SK-N-SH (cell line): Measurements from ENCODE around the gene SCAPER. TPM values are rescaled to one million over a fixed set of nuclear protein-coding genes. Genes with fewer than 3 reads are reported as not detected.

Experiments
- CTCF ChIA-PET: fragments of 300-600, 350-600 bp; formaldehyde crosslinking; extraction: SDS; loops from one replicate; lab custom pipeline; 2021; lab: Yijun Ruan, JAX
- POLR2A ChIA-PET: fragments of 350-600 bp; sonication (Branson Sonifier 250); formaldehyde crosslinking; extraction: SDS; loops from one replicate; lab custom pipeline; 2020; ENCODE audit warnings: antibody characterized with exemption, inconsistent platforms; lab: Yijun Ruan, JAX
- DNase-seq: peaks from one replicate; pipeline ENCODE4 v3.0.0; 2012
- H2AFZ ChIP-seq: fragments of 200-600 bp; sonication (generic); 2 replicates; pipeline ENCODE4 v1.8.1; 2016; ENCODE audit warnings: antibody characterized with exemption, mild to moderate bottlenecking, low read depth
- H3F3A ChIP-seq: fragments of 200-600 bp; sonication (generic); replicated peaks from 2 replicates; pipeline ENCODE3; 2016; ENCODE audit warnings: antibody characterized with exemption, mild to moderate bottlenecking; ENCODE audit not compliant: insufficient read depth
- H3K27ac ChIP-seq, 2 experiments: fragments of 200-500 bp in 1 of 2; fragments of 200-600 bp in 1 of 2; sonication (Bioruptor generic) in 1 of 2; sonication (generic), shearing (Covaris generic) in 1 of 2; 2 replicates each; pipeline versions ENCODE4 v1.5.1 to v1.6.1; 2014 to 2016; ENCODE audit warnings: low read depth in 2 of 2, inconsistent platforms in 1 of 2, low read length in 1 of 2, mild to moderate bottlenecking in 1 of 2, mixed read lengths in 1 of 2
- H3K27me3 ChIP-seq: fragments of 200-600 bp; sonication (generic), shearing (Covaris generic); 2 replicates; pipeline ENCODE4 v1.6.1; 2016; ENCODE audit warnings: mixed run types; ENCODE audit not compliant: insufficient read depth
- H3K36me3 ChIP-seq, 2 experiments: fragments of 200-500 bp in 1 of 2; fragments of 200-600 bp in 1 of 2; sonication (Bioruptor generic) in 1 of 2; sonication (generic) in 1 of 2; replicated peaks in 1 of 2; 2 replicates each; pipeline versions ENCODE3 to v1.5.1; 2014 to 2016; ENCODE audit warnings: low read length in 1 of 2, mild to moderate bottlenecking in 1 of 2; ENCODE audit not compliant: insufficient read depth in 2 of 2, control insufficient read depth in 1 of 2
- H3K4me1 ChIP-seq, 2 experiments: fragments of 200-500 bp in 1 of 2; fragments of 200-600 bp in 1 of 2; sonication (Bioruptor generic) in 1 of 2; sonication (generic), shearing (Covaris generic) in 1 of 2; 2 replicates each; pipeline versions ENCODE4 v1.5.1 to v1.6.1; 2014 to 2016; ENCODE audit warnings: low read depth in 1 of 2, low read length in 1 of 2, mixed run types in 1 of 2; ENCODE audit not compliant: insufficient read depth in 2 of 2, control insufficient read depth in 1 of 2
- H3K4me2 ChIP-seq: fragments of 200-600 bp; sonication (generic), shearing (Covaris generic); 2 replicates; pipeline ENCODE4 v1.6.1; 2017; ENCODE audit warnings: mixed run types
- H3K4me3 ChIP-seq, 2 experiments: fragments of 200-500 bp in 1 of 2; fragments of 200-600 bp in 1 of 2; sonication (Bioruptor generic) in 1 of 2; sonication (generic), shearing (Covaris generic) in 1 of 2; 2 replicates each; pipeline versions ENCODE4 v1.5.1 to v1.8.1; 2014 to 2016; ENCODE audit warnings: low read depth in 2 of 2, inconsistent platforms in 1 of 2, low read length in 1 of 2, mild to moderate bottlenecking in 1 of 2, mixed read lengths in 1 of 2, moderate library complexity in 1 of 2
- H3K79me2 ChIP-seq: fragments of 200-600 bp; sonication (generic); 2 replicates; pipeline ENCODE4 v1.8.1; 2017; ENCODE audit warnings: mild to moderate bottlenecking; ENCODE audit not compliant: insufficient read depth
- H3K9ac ChIP-seq: fragments of 200-600 bp; sonication (generic); 2 replicates; pipeline ENCODE4 v1.6.1; 2017; ENCODE audit warnings: mixed run types
- H3K9me2 ChIP-seq: fragments of 200-600 bp; sonication (generic); 2 replicates; pipeline ENCODE4 v1.6.1; 2017; ENCODE audit warnings: mixed run types
- H3K9me3 ChIP-seq: fragments of 200-600 bp; sonication (generic); 2 replicates; pipeline ENCODE4 v1.6.1; 2017; ENCODE audit warnings: mixed run types, mild to moderate bottlenecking, moderate library complexity
- H4K20me1 ChIP-seq: fragments of 200-600 bp; sonication (generic); 2 replicates; pipeline ENCODE4 v1.6.1; 2017; ENCODE audit warnings: mild to moderate bottlenecking, mixed run types; ENCODE audit not compliant: insufficient read depth
- FOXM1 ChIP-seq: IDR thresholded peaks from 2 replicates; pipeline ENCODE4 v1.4.0; 2012; ENCODE audit warnings: low read depth, mild to moderate bottlenecking
- POLR2AphosphoS5 ChIP-seq: IDR thresholded peaks from 2 replicates; pipeline ENCODE4 v1.6.1; 2012; ENCODE audit warnings: low read depth, low read length
- SMC3 ChIP-seq: IDR thresholded peaks from 2 replicates; pipeline ENCODE4 v1.6.1; 2012; ENCODE audit warnings: low read depth, low read length, improper control_type of control experiment
- YY1 ChIP-seq: IDR thresholded peaks from 2 replicates; pipeline ENCODE4 v1.4.0; 2012; ENCODE audit warnings: low read depth, mild to moderate bottlenecking
- WGBS: methylation state at CpG from one replicate; pipeline ENCODE4 v1.1.6; 2017; ENCODE audit warnings: low lambda C conversion rate; 5-methylcytosine and 5-hydroxymethylcytosine counted together
- polyA plus RNA-seq, 3 experiments: library from polyadenylated mRNA; depleted of rRNA; stranded (reverse); fragments of >200 nt; gene quantifications; 2 replicates each; pipeline ENCODE4 v1.2.3, GENCODE V29; 2012
- TF ChIP-seq, protein P1 (sequence below): IDR thresholded peaks from 2 replicates; pipeline ENCODE4; 2012
- TF ChIP-seq, protein P2 (sequence below): fragments of 200-600 bp; sonication (generic); IDR thresholded peaks from 2 replicates; pipeline ENCODE4 v1.6.1; 2017; ENCODE audit warnings: antibody characterized with exemption, mild to moderate bottlenecking, moderate library complexity

SCAPER gene
- polyA plus RNA-seq, 1 of the 3 experiments (the other 2 are of a cell fraction) = 1.8 TPM

DNA sequence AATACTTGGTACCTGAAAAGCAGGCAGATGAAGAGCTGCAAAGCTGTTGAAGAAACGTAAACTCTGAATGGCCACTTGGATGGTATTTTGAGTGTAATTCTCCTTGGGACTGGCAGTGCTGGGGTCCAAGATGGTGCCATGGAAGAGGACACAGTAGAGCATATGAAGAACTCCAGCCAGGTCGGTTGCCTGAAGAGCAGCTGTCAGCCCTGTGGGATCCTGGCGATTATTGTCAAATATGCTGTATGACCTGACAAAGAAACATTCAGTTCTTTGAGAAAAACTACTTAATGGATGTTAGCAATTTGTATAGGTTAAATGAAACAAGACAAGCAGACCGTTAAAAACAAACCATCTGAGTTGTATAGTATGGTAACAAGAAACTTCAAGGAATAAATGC is 523.8 kb downstream of the SCAPER start:
- Histone ChIP-seq H2AFZ (no peak overlapping the region), H3K4me1 (peaks cover 7 to 13% of the 10 kb centered on the region in 2 experiments; a peak in 2 of 4 replicates), H4K20me1 (no peaks in the 10 kb centered on the region), H3K27ac (no peak overlapping the region), H3K27me3 (no peaks in the 10 kb centered on the region), H3K9me2 (no peaks in the 10 kb centered on the region), H3K4me3 (no peak overlapping the region)
- TF ChIP-seq, protein P1, sequence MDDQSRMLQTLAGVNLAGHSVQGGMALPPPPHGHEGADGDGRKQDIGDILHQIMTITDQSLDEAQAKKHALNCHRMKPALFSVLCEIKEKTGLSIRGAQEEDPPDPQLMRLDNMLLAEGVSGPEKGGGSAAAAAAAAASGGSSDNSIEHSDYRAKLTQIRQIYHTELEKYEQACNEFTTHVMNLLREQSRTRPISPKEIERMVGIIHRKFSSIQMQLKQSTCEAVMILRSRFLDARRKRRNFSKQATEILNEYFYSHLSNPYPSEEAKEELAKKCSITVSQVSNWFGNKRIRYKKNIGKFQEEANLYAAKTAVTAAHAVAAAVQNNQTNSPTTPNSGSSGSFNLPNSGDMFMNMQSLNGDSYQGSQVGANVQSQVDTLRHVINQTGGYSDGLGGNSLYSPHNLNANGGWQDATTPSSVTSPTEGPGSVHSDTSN = no peak
- no peak for TF ChIP-seq YY1
- TF ChIP-seq SMC3 = no peak
- TF ChIP-seq, protein P2, sequence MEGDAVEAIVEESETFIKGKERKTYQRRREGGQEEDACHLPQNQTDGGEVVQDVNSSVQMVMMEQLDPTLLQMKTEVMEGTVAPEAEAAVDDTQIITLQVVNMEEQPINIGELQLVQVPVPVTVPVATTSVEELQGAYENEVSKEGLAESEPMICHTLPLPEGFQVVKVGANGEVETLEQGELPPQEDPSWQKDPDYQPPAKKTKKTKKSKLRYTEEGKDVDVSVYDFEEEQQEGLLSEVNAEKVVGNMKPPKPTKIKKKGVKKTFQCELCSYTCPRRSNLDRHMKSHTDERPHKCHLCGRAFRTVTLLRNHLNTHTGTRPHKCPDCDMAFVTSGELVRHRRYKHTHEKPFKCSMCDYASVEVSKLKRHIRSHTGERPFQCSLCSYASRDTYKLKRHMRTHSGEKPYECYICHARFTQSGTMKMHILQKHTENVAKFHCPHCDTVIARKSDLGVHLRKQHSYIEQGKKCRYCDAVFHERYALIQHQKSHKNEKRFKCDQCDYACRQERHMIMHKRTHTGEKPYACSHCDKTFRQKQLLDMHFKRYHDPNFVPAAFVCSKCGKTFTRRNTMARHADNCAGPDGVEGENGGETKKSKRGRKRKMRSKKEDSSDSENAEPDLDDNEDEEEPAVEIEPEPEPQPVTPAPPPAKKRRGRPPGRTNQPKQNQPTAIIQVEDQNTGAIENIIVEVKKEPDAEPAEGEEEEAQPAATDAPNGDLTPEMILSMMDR = no peak
- TF ChIP-seq, all 33 proteins: peak for 0
- H3K36me3 ChIP-seq = no peaks in the 10 kb centered on the region
- no peak overlapping the region for H3K9ac ChIP-seq
- DNase-seq = no peak
- H3K4me2 ChIP-seq = no peak overlapping the region
- H3K9me3 ChIP-seq = no peaks in the 10 kb centered on the region
- no peaks in the 10 kb centered on the region for H3F3A ChIP-seq
- ChIA-PET POLR2A (no interaction called here), CTCF (interaction anchor here (1.6 kb wide), 1 partner anchor 13 kb away, joined by 3 read pairs; no protein-coding TSS in a partner anchor)
- WGBS = 95% methylated on average over 4 of the region's 4 CpGs
- H3K79me2 ChIP-seq = no peaks in the 10 kb centered on the region

DNA sequence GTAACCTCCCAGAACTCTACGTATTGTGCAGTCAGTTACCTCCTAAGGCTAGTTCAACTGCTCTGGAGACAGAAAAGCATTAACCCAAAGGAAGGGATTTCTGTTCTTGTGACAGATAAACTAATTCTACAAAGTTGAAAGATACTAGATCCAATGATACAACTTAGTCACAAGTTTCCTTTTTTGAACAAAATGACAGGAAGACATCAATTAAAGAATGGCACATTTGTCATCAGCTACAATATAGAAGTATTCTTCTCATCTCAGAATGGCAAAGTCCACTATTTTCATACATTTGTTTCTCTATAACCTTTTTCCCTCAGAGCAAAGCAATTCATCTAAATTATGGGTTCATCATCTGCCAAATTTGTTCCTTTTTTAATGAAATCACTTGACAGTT is 524.9 kb downstream of the SCAPER start:
- Histone ChIP-seq H3K79me2 (no peaks in the 10 kb centered on the region), H3K9me3 (no peaks in the 10 kb centered on the region), H4K20me1 (no peaks in the 10 kb centered on the region), H3K36me3 (no peaks in the 10 kb centered on the region), H3K27me3 (no peaks in the 10 kb centered on the region), H3F3A (no peaks in the 10 kb centered on the region), H3K9ac (no peak overlapping the region), H3K4me3 (no peak overlapping the region), H3K27ac (peak overlapping the region; percentile 37 to 64; a peak in 3 of 4 replicates), H3K4me1 (peaks cover 7 to 13% of the 10 kb centered on the region in 2 experiments; a peak in 2 of 4 replicates), H3K9me2 (no peaks in the 10 kb centered on the region), H2AFZ (peak overlapping the region; percentile 25; the same call in 1 of the 2 replicates), H3K4me2 (0 out of 2 replicates have a peak overlapping the region, but pooled peaks have one; percentile 18)
- ChIA-PET CTCF (interaction anchor here (1.6 kb wide), 1 partner anchor 12 kb away, joined by 3 read pairs; no protein-coding TSS in a partner anchor), POLR2A (interaction anchor here (0.6 kb wide), 1 partner anchor 902 kb away, joined by 3 read pairs; no protein-coding TSS in a partner anchor)
- DNase-seq = no peak
- TF ChIP-seq POLR2AphosphoS5 (no peak), FOXM1 (no peak)
- TF ChIP-seq, protein P1 = peak; percentile 30; the same call in 1 of the 2 replicates
- WGBS = 73% methylated on average over 1 of the region's 1 CpG
